COR-L47 (cell line): ENCODE data around the gene FBXL17.
"Not testable (repeated sequence)": the region's sequence is repeated elsewhere in the genome, so short reads cannot be mapped to it uniquely, and the experiment has no call there.

Source experiments
- DNase-seq: peaks from one replicate; lab custom pipeline; 2025; lab: John Stamatoyannopoulos, UW

Gene FBXL17

GRCh38 chr5:108303611-108304010 lies 78.3 kb downstream of the FBXL17 start:
- DNase-seq = no peak

DNA sequence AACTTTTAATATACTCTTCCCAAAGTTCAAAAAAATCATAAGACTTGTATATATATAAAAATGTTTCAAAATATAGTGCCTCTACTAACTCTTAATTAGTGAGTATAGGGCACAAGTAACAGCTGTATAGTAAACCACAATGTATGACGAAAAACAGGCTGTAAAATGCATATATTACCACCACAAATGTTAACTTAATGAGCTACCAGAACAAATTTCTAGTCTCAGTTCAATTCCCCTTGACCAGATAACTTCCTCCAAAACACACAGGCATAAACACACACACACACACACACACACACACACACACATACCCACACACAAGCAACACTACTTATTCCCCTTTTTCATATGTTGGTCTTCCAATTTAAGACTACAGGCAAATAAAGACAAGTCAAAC lies 78.8 kb downstream of the FBXL17 start:
- no peak for DNase-seq

- no peak for DNase-seq
These were observed 84.8 kb downstream of the FBXL17 start for GRCh38 chr5:108297042-108297601.

GRCh38 chr5:108295578-108296368 lies 86.1 kb downstream of the FBXL17 start:
- no peak for DNase-seq

DNA sequence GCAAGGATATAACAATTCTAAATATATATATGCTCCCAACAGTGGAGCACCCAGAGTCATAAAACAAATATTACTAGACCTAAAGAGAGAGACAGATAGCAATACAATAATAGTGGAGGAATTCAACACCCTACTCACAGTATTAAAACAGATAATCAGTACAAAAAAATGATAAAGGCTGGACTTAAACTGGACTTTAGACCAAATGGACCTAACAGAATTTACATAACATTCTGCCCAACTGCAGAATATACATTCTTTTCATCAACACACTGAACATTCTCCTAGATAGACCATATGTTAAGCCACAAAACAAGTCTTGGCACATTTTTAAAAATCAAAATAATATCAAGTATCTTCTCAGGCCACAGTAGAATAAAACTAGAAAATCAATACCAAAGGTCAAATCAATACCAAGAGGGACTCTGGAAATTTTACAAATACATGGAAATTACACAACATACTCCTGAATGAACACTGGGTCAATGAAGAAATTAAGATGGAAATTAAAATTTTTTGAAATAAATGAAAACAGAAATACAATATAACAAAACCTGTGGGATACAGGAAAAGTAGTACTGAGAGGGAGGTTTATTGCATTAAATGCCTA lies 100.8 kb downstream of the FBXL17 start:
- no peak for DNase-seq

- DNase-seq = no peak
These were observed 101.7 kb downstream of the FBXL17 start for GRCh38 chr5:108280248-108280647.

DNA sequence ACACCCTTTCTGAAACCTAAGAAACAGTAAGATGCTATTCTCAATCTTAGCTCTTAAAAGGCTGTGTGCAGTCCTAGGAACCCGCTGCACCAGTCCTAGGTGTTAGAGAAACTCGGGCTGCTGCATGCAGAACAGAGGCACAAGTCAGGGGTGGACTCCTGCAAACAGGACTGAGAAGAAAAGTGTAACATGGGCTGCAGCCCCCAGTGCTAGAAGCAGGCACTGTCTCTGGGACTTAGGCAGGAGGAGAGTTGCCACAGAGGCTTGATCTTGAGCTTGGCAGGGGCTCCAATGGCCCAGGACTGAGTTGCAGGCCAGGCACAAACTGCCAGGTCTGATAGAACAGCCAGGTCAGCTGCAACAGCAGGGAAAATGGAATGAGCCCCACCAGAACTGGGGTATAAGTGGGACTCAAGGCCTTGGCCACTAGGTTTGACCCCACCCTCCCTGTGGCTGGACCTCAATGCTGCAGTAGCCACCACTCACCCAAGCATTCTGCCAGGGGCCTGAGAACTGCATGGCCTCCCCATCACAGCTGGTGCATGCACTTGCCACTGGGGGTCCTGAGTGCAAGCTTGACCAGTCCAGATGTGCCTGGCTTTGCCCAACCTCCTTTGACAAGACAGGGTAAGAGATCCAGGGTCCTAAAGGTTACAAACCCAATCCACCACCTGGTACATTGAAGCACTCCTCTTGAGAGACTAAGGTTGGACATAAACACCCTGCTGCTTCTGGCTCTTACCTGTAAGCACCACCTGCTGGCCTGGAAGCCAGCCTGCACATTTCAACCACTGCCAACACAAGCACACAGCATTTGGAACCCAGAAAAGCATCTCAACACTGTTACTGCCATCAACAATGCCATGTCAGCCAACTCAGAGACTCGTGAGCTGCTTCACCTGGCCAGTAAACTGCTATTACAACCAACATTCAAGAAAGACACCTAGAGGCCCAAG lies 103.3 kb downstream of the FBXL17 start:
- no peak for DNase-seq

- DNase-seq = no peak
These were observed 105.5 kb downstream of the FBXL17 start for GRCh38 chr5:108276187-108277050.

DNA sequence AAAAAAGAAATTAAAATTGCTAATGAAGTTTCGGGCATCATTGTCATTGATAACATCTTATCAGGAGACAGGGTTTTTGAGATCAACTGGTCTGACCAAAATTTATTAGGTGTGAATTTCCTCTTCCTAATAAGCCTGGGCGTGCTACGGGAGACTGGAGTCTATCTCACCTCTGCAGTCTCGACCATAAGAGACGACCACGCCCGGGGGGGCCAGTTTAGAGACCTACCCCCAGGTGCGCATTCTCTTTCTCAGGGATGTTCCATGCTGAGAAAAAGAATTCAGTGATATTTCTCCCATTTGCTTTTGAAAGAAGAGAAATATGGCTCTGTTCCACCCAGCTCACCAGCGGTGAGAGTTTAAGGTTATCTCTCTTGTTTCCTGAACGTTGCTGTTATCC lies 107.8 kb downstream of the FBXL17 start:
- not testable (repeated sequence) for DNase-seq

DNA sequence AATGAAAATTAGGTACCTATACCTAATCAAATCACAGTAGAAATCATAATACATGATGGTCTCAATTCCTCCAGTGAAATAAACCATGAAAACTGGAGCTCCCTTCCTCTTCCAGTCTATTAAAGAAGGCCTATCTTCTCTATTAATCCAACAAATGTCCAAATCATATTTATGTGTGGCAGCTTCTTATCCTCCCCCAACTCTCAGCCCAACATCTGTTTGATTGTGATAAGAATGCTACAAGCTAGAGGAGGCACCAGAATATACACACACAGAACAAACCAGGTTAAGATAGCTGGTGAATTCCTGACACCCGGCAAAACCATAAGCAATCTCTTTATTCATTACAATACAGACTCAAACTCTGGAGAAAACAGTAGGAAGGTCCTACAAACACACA lies 110.8 kb downstream of the FBXL17 start:
- no peak for DNase-seq

DNA sequence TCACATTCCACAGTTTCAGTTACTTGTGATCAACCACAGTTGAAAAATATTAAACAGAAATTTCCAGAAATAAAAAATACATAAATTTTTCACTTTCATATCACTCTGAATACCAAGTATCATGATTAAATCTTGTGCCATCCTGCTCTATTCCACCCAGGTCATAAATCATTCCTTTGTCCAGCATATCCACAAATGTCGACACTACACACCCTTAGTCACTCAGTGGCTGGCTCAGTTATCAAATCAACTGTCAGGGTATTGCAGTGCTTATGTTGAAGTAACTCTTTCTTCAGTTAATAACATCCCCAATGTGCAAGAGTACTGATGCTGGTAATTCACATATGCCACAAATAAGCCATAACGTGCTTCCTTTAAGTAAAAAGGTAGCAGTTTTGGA lies 115.7 kb downstream of the FBXL17 start:
- no peak for DNase-seq

DNA sequence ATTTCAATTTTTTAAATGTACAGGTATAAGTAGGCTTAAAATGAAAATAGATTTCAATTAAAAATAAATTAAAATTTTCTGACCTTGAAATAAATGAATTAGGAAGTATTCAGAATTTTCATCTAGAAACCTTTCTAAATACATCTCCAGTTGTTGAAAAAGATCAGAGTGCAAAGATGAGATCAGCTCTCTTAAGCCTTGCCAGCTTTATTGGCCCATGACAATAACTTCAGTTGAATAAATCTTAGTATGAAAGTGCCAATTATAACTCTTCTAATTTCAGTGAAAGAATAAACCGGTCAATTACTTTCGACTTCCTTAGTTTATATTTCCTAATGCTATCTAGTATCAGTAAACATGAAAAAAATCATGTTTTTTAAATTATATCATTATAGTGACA lies 117.4 kb downstream of the FBXL17 start:
- no peak for DNase-seq

DNA sequence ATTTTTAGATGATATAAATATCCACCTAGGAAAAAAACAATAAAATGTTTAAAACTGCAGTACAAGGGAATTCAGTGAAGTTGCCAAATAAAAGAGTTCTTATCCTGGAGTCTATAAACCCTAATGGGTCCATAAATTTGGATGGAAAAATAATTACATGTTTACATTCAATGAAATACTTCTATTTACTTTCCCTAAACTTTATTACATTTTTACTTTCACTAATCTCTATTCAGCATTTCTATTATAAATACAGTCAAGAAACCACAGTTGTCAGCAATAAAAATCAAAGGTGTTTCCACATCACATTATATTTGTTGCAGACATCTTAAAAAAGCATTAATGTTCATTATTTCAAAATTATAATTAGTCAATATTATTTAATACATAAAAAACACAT lies 118.6 kb downstream of the FBXL17 start:
- no peak for DNase-seq

- no peak for DNase-seq
These were observed 121.1 kb downstream of the FBXL17 start for GRCh38 chr5:108260858-108261170.

DNA sequence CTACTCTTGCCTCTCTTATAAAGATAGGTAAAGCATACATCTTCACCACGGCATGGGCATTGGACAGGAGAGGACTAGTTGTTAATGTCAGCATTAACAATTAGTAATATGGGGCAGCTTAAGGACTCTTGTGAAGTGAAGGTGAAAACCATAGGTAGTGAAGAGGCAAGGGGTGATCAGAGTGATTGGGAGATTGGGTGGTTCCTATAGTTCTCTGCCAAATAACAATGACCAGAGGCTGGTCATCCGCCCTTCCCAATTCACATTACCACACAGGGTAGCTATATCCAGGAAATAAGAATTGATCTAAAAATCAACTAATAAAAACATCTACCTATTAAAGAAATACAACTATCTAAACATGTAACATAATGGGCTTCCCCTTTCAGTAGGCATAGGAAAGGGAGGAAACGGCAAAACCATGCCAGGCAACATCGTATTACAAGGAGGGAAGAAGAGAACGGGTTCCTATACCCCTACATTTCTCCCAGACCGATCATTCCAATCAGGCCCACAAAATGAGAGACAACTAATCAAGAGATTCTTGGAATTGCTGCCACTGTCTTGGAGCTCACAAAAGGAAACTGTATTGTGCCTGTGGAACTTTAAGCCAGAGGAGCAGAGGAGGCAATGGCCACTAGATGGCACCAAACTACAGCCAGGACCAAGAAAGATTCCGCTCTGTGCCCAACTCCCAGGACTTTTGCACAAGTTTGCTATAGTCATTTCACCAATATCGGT lies 121.6 kb downstream of the FBXL17 start:
- peak; percentile 61 for DNase-seq

- DNase-seq = no peak
These were observed 122.6 kb downstream of the FBXL17 start for GRCh38 chr5:108259306-108259705.

DNA sequence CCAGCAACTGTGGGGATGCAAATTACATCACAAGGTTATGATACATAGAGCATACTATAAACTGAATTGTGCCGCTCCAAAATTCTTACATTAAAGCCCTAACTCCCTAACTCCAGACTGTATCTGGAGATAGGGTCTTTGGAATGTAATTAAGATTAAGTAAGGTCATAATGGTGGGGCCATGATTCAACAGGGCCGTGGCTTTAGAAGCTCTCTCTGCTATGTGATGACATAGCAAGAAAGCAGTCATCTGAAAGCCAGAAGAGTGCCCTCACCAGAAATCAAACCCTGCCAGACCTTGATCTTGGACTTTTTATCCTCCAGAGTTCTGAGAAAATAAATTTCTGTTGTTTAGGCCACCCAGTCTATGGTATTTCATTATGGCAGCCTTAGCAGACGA lies 123.9 kb downstream of the FBXL17 start:
- DNase-seq = no peak

DNA sequence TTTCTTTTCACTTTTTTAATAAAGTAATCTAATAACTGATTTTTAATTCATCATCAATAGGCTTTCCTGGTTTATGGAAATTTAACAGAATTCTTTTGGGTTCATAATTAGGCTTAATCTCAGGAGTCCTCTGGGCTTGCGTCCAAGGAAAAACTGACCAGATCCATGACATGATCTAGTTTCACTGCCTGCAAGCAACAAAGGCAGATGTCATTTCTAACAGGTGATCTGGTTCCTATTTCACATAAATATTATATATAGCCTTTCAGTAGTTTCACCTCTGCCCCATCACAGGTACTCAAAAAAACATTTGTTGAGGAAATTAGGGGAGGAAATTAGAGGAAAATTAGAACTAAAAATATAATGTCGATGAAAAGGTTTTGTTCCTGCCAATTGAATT lies 126.4 kb downstream of the FBXL17 start:
- DNase-seq = peak; percentile 54

DNA sequence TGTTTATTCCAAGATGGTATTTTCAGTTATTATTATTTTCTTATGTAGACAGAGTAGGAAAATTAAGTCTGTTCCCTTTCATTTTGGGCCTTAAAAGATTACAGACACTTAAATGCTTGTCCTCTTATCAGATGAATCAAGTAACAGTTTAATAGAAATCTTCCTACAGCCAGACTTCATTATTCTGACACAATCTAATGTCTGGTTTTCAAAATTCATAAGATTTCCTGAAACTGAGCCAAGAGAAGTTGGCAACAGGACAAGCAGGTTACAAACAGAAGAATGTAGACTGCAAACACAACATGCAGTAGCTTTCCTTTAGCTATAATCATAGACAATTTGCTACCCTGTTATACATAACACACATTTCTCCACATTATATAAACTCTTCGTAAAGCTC lies 130.5 kb downstream of the FBXL17 start:
- peak; percentile 40 for DNase-seq

- DNase-seq = no peak
These were observed 132.0 kb downstream of the FBXL17 start for GRCh38 chr5:108249785-108250426.
